ENCODE data around the gene ATG4B.
A peak's percentile ranks its signal among the peaks of the same experiment; 100 is the strongest.

Gene ATG4B

DNA sequence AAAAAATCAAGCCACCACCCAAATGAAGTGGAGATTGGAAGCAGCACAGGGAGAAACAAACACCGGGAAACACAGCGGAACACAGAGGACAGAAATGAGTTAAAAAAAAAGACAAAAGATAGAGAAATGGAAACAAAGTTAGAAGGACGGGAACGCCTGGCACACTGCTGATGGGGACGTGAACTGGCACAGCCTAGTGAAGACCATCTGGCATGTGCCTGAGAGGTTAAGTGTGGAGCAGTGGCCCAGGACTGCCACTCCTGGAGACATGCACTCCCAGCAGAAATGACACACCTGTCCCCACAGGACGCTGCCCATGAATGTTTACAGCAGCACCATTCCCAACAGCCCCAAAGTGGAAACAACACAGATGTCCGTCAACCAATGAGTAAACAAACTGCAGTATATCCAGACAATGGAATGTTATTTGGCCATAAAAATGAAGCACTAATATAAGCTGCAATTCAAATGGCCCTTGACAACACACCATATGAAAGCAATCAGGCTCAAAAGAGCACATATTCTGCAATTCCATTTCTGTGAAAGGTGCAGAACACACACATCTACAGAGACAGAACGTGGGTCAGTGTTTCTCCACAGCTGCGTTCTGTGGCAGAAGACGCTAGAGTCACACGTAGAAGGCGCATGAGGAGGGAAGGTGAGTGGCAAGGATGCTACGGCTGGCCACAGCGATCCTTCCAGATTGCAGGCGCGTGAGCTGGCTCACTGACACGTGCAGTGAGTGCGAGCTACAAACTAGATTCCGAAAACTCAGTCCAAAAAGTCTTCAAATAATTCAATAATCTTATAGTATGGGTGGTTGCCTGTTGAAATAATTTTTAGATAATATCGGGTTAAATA is 25.1 kb upstream of the ATG4B start:
- peak overlapping the region; percentile 80 for H3K27ac ChIP-seq
- TF ChIP-seq, protein P1, sequence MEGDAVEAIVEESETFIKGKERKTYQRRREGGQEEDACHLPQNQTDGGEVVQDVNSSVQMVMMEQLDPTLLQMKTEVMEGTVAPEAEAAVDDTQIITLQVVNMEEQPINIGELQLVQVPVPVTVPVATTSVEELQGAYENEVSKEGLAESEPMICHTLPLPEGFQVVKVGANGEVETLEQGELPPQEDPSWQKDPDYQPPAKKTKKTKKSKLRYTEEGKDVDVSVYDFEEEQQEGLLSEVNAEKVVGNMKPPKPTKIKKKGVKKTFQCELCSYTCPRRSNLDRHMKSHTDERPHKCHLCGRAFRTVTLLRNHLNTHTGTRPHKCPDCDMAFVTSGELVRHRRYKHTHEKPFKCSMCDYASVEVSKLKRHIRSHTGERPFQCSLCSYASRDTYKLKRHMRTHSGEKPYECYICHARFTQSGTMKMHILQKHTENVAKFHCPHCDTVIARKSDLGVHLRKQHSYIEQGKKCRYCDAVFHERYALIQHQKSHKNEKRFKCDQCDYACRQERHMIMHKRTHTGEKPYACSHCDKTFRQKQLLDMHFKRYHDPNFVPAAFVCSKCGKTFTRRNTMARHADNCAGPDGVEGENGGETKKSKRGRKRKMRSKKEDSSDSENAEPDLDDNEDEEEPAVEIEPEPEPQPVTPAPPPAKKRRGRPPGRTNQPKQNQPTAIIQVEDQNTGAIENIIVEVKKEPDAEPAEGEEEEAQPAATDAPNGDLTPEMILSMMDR (conservative IDR thresholded peaks at IDR 0.05; ENCODE audit: low read depth), result no peak
- DNase-seq (ENCODE audit: low spot score), result no peak
- ChIA-PET CTCF (interaction anchor here (0.6 kb wide), 1 partner anchor 30 kb away, joined by 3 read pairs; no protein-coding TSS in a partner anchor), POLR2A (ENCODE audit: low non-redundant PET) (interaction anchor here (0.7 kb wide), 1 partner anchor 1340 kb away, joined by 3 read pairs; no protein-coding TSS in a partner anchor)

GRCh38 chr2:241613017-241613780 is 24.3 kb upstream of the ATG4B start:
- ChIA-PET POLR2A (ENCODE audit: low non-redundant PET) (interaction anchor here (0.6 to 0.7 kb wide), 3 partner anchors 24 to 1341 kb away, joined by 3 to 4 read pairs (median 3); partner anchors contain the start of gene ATG4B), CTCF (interaction anchor here (0.6 kb wide), 2 partner anchors 29 to 129 kb away, joined by 3 read pairs; no protein-coding TSS in a partner anchor)
- H3K27ac ChIP-seq, result no peak overlapping the region
- TF ChIP-seq, protein P1 (conservative IDR thresholded peaks at IDR 0.05; ENCODE audit: low read depth), result no peak
- DNase-seq (ENCODE audit: low spot score), result no peak

- TF ChIP-seq, protein P1 (conservative IDR thresholded peaks at IDR 0.05; ENCODE audit: low read depth), result no peak
- CTCF ChIA-PET, result no interaction called here
- POLR2A ChIA-PET (ENCODE audit: low non-redundant PET), result no interaction called here
- peak overlapping the region; percentile 28 for H3K27ac ChIP-seq
- DNase-seq (ENCODE audit: low spot score), result no peak
Observed at GRCh38 chr2:241615041-241615440, 22.5 kb upstream of the ATG4B start.

DNA sequence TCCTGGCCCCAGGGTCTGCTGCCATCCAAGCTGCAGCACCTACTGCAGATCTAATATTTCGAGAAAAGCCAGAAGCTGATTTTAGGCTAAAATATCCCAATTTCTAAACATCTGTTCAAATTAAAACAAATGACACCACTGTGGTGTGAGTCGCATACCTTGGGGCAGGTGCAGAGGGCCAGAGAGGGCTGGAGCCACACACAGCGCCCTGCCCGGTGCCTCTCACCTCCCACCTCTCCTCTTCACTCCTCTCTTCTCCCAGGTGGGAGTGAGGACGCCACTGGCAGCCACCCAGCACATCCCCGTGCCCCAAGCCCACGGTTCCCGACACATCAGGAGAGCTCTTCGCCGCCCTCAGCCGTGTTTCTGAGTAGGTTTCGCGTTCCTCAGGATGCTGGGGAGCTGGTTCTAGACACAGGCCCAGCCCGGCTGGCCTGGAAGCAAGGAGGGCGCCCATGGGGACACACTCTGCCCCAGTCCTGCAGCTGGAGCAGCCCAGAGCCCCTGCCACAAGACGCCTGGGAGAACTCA is 21.9 kb upstream of the ATG4B start:
- H3K27ac ChIP-seq, result peak overlapping the region; percentile 28
- no peak for DNase-seq (ENCODE audit: low spot score)
- TF ChIP-seq, protein P1 (conservative IDR thresholded peaks at IDR 0.05; ENCODE audit: low read depth), result no peak
- ChIA-PET CTCF (interaction anchor here (0.6 kb wide), 1 partner anchor 222 kb away, joined by 4 read pairs; no protein-coding TSS in a partner anchor), POLR2A (ENCODE audit: low non-redundant PET) (no interaction called here)

- peak overlapping the region; percentile 28; the same call in 1 of the 2 replicates for H3K27ac ChIP-seq
- ChIA-PET CTCF (interaction anchor here (0.6 kb wide), 1 partner anchor 222 kb away, joined by 4 read pairs; no protein-coding TSS in a partner anchor), POLR2A (ENCODE audit: low non-redundant PET) (no interaction called here)
- TF ChIP-seq, protein P1 (conservative IDR thresholded peaks at IDR 0.05; ENCODE audit: low read depth), result no peak
- DNase-seq (ENCODE audit: low spot score), result no peak
Observed at GRCh38 chr2:241616168-241617125, 21.0 kb upstream of the ATG4B start.
